ENCODE data around the gene XYLT1.

Gene XYLT1

DNA sequence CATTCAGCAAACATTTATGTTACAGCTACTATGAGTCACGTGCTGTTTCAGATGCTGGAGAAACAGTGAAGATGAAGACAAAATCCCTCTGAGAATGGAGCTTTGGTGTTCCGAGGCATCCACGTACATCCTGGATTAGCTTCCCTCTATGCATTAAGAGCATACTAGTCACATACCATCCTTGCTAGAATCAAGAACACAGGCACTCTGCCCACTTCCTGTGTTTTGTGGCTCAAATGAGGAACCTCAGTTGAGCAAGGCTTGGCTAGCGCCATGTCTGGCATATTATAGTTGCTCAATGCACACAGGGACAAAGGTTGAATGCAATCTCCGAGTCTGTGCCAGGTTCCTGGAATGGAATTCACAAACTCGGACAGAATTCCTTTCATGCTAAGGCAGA, 297.5 kb downstream of the XYLT1 start:
- H3K27ac Mint-ChIP-seq, result no peak overlapping the region
- no peaks in the 10 kb centered on the region for H3K36me3 Mint-ChIP-seq (ENCODE audit: low read depth)
- peaks cover 3% of the 10 kb centered on the region for H3K27me3 Mint-ChIP-seq (ENCODE audit: low read depth)
- H3K4me3 Mint-ChIP-seq, result no peak overlapping the region
- TF ChIP-seq, protein P1, sequence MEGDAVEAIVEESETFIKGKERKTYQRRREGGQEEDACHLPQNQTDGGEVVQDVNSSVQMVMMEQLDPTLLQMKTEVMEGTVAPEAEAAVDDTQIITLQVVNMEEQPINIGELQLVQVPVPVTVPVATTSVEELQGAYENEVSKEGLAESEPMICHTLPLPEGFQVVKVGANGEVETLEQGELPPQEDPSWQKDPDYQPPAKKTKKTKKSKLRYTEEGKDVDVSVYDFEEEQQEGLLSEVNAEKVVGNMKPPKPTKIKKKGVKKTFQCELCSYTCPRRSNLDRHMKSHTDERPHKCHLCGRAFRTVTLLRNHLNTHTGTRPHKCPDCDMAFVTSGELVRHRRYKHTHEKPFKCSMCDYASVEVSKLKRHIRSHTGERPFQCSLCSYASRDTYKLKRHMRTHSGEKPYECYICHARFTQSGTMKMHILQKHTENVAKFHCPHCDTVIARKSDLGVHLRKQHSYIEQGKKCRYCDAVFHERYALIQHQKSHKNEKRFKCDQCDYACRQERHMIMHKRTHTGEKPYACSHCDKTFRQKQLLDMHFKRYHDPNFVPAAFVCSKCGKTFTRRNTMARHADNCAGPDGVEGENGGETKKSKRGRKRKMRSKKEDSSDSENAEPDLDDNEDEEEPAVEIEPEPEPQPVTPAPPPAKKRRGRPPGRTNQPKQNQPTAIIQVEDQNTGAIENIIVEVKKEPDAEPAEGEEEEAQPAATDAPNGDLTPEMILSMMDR (IDR thresholded peaks at IDR 0.05; ENCODE audit: unreplicated experiment in 3 of 3), result no peak
- peaks cover 6% of the 10 kb centered on the region for H3K4me1 Mint-ChIP-seq
- no peaks in the 10 kb centered on the region for H3K9me3 Mint-ChIP-seq

DNA sequence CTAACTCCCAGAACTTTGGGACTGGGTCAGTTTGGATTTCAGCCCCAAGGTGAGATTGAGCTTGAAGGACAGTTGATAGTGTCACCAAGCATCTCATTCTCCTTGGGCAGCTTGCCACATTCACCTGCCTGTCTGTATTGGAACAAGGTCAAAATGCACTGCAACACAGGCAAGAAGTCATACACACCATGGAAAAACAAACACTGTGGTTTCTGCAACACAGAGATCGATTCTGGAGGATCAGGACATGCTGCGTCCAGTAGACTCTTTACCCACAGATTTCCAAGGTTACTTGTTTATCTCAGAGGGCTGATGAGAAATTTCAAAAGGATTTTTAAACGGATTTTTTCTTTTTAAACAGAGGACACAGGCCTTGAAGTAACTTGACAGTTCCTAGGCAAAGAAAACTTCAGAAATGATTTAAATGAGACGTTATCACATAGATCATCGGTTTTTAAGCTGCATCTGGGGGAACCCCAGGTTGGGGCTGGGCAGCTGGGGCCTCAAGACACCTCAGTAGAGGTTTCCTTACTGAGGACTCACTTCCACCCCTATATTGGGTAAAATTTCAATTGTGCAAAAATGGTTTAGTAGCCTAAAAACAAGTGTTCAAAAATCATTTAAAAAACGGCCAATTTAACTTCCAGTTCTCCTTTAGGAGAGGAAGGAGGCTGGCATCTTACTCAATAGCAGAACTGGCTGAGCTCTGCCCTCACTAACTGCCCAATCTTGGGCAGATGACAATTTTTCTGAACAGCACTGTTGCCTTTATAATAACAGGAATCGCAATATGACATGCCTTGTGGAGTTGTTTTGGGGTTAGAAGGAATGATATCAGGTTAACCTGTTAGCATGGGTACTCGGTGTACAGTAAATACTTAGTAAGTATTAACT, 299.3 kb downstream of the XYLT1 start:
- Mint-ChIP-seq H3K9me3 (no peaks in the 10 kb centered on the region), H3K27me3 (ENCODE audit: low read depth) (no peaks in the 10 kb centered on the region), H3K4me3 (no peak overlapping the region), H3K36me3 (ENCODE audit: low read depth) (no peaks in the 10 kb centered on the region), H3K27ac (no peak overlapping the region), H3K4me1 (peaks cover 6% of the 10 kb centered on the region)
- TF ChIP-seq, protein P1 (IDR thresholded peaks at IDR 0.05; ENCODE audit: unreplicated experiment in 3 of 3), result no peak

DNA sequence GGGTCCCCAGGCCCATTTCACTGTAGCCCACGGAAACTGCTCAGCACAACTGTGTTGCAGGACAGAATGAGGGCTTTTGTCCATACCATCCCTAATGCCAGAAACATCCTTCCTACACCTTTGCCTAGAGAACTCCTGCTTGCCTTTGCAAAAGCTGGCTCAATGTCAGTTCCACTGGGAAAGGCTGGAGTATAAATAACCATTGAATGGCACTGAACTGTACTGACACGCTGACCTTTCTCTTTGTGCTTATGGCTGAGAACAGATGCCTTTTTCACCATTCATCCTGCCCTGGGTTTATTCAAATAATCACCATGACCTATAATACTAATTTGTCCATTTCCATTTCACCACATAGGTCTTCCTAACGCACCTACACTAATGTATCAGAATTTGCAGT, 300.3 kb downstream of the XYLT1 start:
- TF ChIP-seq, protein P1 (IDR thresholded peaks at IDR 0.05; ENCODE audit: unreplicated experiment in 3 of 3), result no peak
- no peaks in the 10 kb centered on the region for H3K36me3 Mint-ChIP-seq (ENCODE audit: low read depth)
- H3K9me3 Mint-ChIP-seq, result no peaks in the 10 kb centered on the region
- H3K27ac Mint-ChIP-seq, result no peak overlapping the region
- peaks cover 6% of the 10 kb centered on the region for H3K4me1 Mint-ChIP-seq
- no peaks in the 10 kb centered on the region for H3K27me3 Mint-ChIP-seq (ENCODE audit: low read depth)
- H3K4me3 Mint-ChIP-seq, result no peak overlapping the region

DNA sequence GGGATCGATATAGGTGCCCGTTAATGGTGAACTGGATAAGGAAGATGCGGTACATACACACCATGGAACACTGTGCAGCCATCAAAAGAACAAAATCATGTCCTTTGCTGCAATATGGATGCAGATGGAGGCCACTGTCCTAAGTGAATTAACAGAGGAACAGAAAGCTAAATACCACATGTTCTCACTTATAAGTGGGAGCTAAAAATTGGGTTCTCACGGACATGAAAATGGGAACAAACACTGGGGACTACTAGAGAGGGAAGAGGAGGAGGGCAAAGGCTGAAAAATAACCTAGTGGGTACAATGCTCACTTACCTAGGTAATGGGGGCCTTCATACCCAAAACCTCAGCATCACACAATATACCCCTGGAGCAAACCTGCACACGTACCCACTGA, 302.6 kb downstream of the XYLT1 start:
- no peak overlapping the region for H3K4me3 Mint-ChIP-seq
- TF ChIP-seq, protein P1 (IDR thresholded peaks at IDR 0.05; ENCODE audit: unreplicated experiment in 3 of 3), result no peak

DNA sequence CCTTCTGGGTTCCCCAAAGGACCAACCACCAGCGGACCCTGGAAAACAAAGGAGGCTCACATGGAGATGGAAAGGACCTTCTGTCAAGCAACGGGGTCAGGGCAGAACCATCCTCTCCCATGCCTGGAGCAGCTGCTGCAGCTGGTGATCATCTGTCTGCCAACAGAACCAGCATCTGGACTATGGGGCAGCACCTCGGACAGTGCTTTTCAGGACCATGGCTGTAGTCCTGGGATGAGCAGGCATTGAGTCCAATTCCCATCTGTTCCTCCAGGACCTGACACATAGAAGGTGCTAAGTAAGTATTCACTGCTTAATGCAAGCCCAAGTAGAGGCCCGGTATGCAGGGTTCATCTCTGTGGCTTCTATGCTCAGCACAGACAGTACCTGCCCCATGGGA, 304.7 kb downstream of the XYLT1 start:
- H3K4me3 Mint-ChIP-seq, result no peak overlapping the region
- no peaks in the 10 kb centered on the region for H3K9me3 Mint-ChIP-seq
- H3K27me3 Mint-ChIP-seq (ENCODE audit: low read depth), result no peaks in the 10 kb centered on the region
- H3K36me3 Mint-ChIP-seq (ENCODE audit: low read depth), result no peaks in the 10 kb centered on the region
- TF ChIP-seq, protein P1 (IDR thresholded peaks at IDR 0.05; ENCODE audit: unreplicated experiment in 3 of 3), result no peak
- H3K27ac Mint-ChIP-seq, result no peak overlapping the region
- H3K4me1 Mint-ChIP-seq, result peaks cover 5% of the 10 kb centered on the region

More for the DNA sequence above, 302.6 kb downstream of the XYLT1 start:
- Mint-ChIP-seq H3K4me1 (no peaks in the 10 kb centered on the region), H3K9me3 (no peaks in the 10 kb centered on the region), H3K27me3 (ENCODE audit: low read depth) (no peaks in the 10 kb centered on the region), H3K27ac (no peak overlapping the region), H3K36me3 (ENCODE audit: low read depth) (no peaks in the 10 kb centered on the region)

DNA sequence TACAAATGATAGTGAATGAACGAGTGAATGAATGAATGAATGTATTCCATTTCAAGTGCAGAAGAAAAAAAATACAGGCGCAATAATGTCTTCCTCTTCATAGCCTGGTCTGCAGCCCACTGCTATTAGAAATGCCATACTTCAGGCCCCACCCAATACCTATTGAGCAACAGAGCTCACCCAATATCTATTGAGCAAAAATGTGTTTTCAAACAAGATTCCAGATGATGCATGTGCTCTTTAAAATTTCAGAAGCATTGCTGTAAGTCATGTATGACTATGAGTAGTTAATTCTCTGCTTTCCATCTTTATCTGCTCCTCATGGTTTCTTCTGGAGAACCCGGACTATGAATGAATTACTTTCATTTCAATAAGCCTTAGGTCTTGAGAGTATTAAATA, 308.2 kb downstream of the XYLT1 start:
- Mint-ChIP-seq H3K27ac (no peak overlapping the region), H3K36me3 (ENCODE audit: low read depth) (no peaks in the 10 kb centered on the region), H3K9me3 (no peaks in the 10 kb centered on the region), H3K27me3 (ENCODE audit: low read depth) (peaks cover 10% of the 10 kb centered on the region), H3K4me1 (peaks cover 12% of the 10 kb centered on the region), H3K4me3 (no peak overlapping the region)
- TF ChIP-seq, protein P1 (IDR thresholded peaks at IDR 0.05; ENCODE audit: unreplicated experiment in 3 of 3), result no peak

Data from nephron (organoid).